ENCODE results near the gene CLECL1.

Gene CLECL1

DNA sequence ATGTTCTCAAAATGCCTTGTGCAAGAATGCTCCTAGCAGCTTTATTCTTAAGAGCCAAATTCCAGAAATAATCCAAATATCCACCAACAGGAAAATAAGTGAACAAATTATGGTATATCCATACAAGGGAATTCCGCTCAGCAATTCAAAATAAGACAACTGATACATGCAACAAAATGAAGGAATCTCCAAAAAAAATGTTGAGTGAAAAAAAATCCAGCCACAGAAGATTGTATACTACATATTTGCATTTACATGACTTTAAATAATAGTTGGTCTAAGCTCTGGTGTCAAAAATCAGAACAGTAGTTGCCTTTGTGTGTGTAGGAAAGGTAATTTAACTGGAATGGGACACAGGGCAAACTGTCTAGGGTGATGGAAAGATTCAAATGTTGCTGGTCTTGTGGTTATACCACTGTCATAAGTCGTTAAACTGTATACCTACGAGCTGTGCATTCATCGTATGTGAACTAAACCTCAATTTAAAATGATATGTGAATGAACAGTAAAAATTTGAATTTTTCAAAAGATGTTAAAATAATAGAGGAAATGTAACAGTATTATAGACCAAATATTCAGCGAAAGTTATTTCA lies 24.6 kb upstream of the CLECL1 start:
- in situ Hi-C loops (cut with MboI; ENCODE audit: low pct_unique_long_range_greater_than_20kb, low sequenced_read_pairs, unreplicated experiment), result no loop called here
- no peak for TF ChIP-seq CTCF (IDR thresholded peaks at IDR 0.05; ENCODE audit: extremely low read depth, insufficient read depth, missing control alignments)
- no peak for DNase-seq (ENCODE audit: low spot score)

DNA sequence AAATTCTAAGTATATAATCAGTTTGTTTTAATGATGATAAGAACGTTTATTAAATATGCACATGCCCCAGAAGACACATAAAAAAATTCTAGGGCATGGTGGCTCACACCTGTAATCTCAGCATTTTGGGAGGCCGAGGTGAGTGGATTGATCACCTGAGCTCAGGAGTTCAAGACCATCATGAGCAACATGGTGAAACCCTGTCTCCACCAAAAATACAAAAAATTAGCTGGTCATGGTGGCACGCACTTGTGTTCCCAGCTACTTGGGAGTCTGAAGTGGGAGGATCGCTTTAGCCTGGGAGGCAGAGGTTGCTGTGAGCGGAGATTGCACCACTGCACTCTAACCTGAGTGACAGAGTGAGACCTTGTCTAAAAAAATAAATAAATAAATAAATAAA lies 23.8 kb upstream of the CLECL1 start:
- DNase-seq (ENCODE audit: low spot score), result no peak
- in situ Hi-C loops (cut with MboI; ENCODE audit: low pct_unique_long_range_greater_than_20kb, low sequenced_read_pairs, unreplicated experiment), result no loop called here
- TF ChIP-seq CTCF (IDR thresholded peaks at IDR 0.05; ENCODE audit: extremely low read depth, insufficient read depth, missing control alignments), result no peak

DNA sequence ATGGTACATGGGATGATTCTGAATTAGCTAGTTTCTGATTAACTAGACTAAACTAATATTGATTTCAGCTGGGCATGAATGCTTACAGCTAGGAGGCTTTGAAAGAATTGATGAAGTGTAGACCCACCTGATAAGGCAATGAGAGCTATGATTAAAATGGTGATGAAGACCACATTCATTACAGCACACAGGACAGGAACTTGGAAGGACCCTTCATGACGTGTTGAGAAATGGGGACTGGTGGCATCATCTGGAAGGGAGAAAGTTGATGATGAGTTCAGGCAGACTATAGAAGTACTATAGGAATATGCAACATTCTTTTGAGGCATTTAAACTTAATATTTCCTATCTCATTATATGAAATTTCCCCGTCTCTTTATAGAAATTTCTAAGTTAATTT lies 23.3 kb upstream of the CLECL1 start:
- in situ Hi-C loops (cut with MboI; ENCODE audit: low pct_unique_long_range_greater_than_20kb, low sequenced_read_pairs, unreplicated experiment), result no loop called here
- no peak for DNase-seq (ENCODE audit: low spot score)
- TF ChIP-seq CTCF (IDR thresholded peaks at IDR 0.05; ENCODE audit: extremely low read depth, insufficient read depth, missing control alignments), result no peak

DNA sequence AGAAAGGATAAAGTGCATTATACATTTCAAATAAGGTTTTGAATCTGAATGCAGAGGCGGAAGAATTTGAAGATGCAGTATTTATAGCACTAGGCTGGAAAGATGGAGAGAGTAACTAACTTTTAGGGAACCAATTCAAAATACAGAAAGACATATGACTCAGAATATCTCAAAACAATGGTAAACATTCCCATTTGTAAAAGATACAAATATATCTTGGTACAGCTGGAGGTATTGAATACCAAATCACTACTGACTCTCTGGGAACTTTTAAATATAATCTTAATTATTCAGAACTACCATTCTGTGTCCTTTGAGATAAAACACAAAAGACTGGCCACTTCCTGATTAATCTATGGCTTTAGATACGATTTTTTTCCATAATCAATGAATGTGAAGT lies 22.7 kb upstream of the CLECL1 start:
- in situ Hi-C loops (cut with MboI; ENCODE audit: low pct_unique_long_range_greater_than_20kb, low sequenced_read_pairs, unreplicated experiment), result no loop called here

DNA sequence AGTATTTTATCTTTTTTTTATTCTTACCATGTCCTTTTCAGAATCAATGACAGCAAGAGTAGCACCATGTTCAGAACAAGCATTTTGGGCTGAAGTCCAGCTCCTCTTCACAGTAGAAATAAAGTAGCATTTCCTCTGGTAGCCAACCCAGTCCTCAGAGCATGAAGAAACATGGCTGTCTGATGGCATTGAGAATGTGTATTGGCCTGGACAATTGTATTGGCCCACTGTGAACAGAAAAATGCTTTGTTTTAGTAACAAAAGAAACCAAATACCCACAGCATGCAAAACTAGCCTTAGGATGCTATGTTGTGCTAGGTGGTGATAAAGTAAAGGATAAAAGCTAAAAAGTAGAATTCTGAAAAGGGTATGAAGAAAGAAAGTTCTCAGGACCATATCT lies 22.1 kb upstream of the CLECL1 start:
- no peak for TF ChIP-seq CTCF (IDR thresholded peaks at IDR 0.05; ENCODE audit: extremely low read depth, insufficient read depth, missing control alignments)
- no peak for DNase-seq (ENCODE audit: low spot score)
- in situ Hi-C loops (cut with MboI; ENCODE audit: low pct_unique_long_range_greater_than_20kb, low sequenced_read_pairs, unreplicated experiment), result no loop called here

More for the DNA sequence above, 22.7 kb upstream of the CLECL1 start:
- TF ChIP-seq CTCF (IDR thresholded peaks at IDR 0.05; ENCODE audit: extremely low read depth, insufficient read depth, missing control alignments), result no peak
- no peak for DNase-seq (ENCODE audit: low spot score)

GRCh38 chr12:9754099-9754927 lies 21.4 kb upstream of the CLECL1 start:
- no peak for TF ChIP-seq CTCF (IDR thresholded peaks at IDR 0.05; ENCODE audit: extremely low read depth, insufficient read depth, missing control alignments)
- no peak for DNase-seq (ENCODE audit: low spot score)
- in situ Hi-C loops (cut with MboI; ENCODE audit: low pct_unique_long_range_greater_than_20kb, low sequenced_read_pairs, unreplicated experiment), result loop anchor here (5.0 kb wide), 1 partner anchor 48 kb away; no protein-coding TSS in a partner anchor
